ENCODE results near the gene L1TD1.

- TF ChIP-seq POLR2A (IDR thresholded peaks at IDR 0.05) (no peak), CTCF (IDR thresholded peaks at IDR 0.05) (no peak)
These were observed 36.1 kb downstream of the L1TD1 start for GRCh38 chr1:62230718-62231117.

Data from lower leg skin (tissue), 3 donors.